HCT116 (cell line): ENCODE results near the gene MRPL20.

Source experiments
- ATF3 ChIP-seq: IDR thresholded peaks from 2 replicates; pipeline ENCODE4 v1.6.1; 2012
- CBX3 ChIP-seq: IDR thresholded peaks from 2 replicates; pipeline ENCODE4 v1.6.1; 2012; ENCODE audit warnings: low read depth
- CTCF ChIP-seq, 3 experiments: fragments of 200-600 bp in 1 of 3; sonication (generic) in 1 of 3; IDR thresholded peaks in 2 of 3; conservative IDR thresholded peaks in 1 of 3; 2 replicates each; pipeline ENCODE4 v1.5.1; 2012 to 2017; ENCODE audit warnings: low read depth in 2 of 3, low read length in 2 of 3, antibody characterized with exemption in 1 of 3, borderline replicate concordance in 1 of 3, control low read depth in 1 of 3, mild to moderate bottlenecking in 1 of 3, mixed read lengths in 1 of 3, mixed run types in 1 of 3, moderate library complexity in 1 of 3; ENCODE audit not compliant: insufficient read depth in 1 of 3
- EGR1 ChIP-seq: IDR thresholded peaks from 2 replicates; pipeline ENCODE4 v1.6.1; 2012; ENCODE audit warnings: low read depth
- ELF1 ChIP-seq: IDR thresholded peaks from 2 replicates; pipeline ENCODE4 v1.6.1; 2012; ENCODE audit warnings: low read depth, borderline replicate concordance
- EZH2 ChIP-seq: fragments of 200-600 bp; sonication (generic); IDR thresholded peaks from 2 replicates; pipeline ENCODE4 v1.6.1; 2017; ENCODE audit warnings: antibody characterized with exemption, mixed run types
- EZH2phosphoT487 ChIP-seq: fragments of 200-600 bp; IDR thresholded peaks from 2 replicates; pipeline ENCODE4 v1.6.1; 2018; ENCODE audit warnings: antibody characterized with exemption, borderline replicate concordance
- FOSL1 ChIP-seq: IDR thresholded peaks from 2 replicates; pipeline ENCODE4 v1.6.1; 2012; ENCODE audit warnings: low read depth
- JUND ChIP-seq: IDR thresholded peaks from 2 replicates; pipeline ENCODE4 v1.6.1; 2012
- POLR2A ChIP-seq: IDR thresholded peaks from 2 replicates; pipeline ENCODE4 v1.7.0; 2011; ENCODE audit warnings: borderline replicate concordance; ENCODE audit not compliant: insufficient read depth, insufficient read length; ENCODE audit errors: extremely low read depth
- POLR2AphosphoS5 ChIP-seq: IDR thresholded peaks from 2 replicates; pipeline ENCODE4 v1.6.1; 2011; ENCODE audit warnings: mild to moderate bottlenecking, low read depth, low read length, moderate library complexity
- RAD21 ChIP-seq: IDR thresholded peaks from 2 replicates; pipeline ENCODE4 v1.6.1; 2012; ENCODE audit warnings: low read depth, mild to moderate bottlenecking
- TCF7L2 ChIP-seq: IDR thresholded peaks from 2 replicates; pipeline ENCODE4 v1.7.0; 2011; ENCODE audit warnings: borderline replicate concordance, inconsistent platforms; ENCODE audit not compliant: insufficient read depth, insufficient read length; ENCODE audit errors: extremely low read depth
- ZNF274 ChIP-seq: fragments of 200-500 bp; sonication (Bioruptor generic); IDR thresholded peaks from 2 replicates; pipeline ENCODE4 v1.6.1; 2014; ENCODE audit warnings: mild to moderate bottlenecking, low read depth, low read length, inconsistent platforms

- TF ChIP-seq ZNF274 (no peak), CTCF (IDR thresholded peaks at IDR 0.05 in 2 of 3, conservative IDR thresholded peaks at IDR 0.05 in 1 of 3; ENCODE audit: borderline replicate concordance in 1 of 3, insufficient read depth in 1 of 3, low read depth in 2 of 3, low read length in 2 of 3) (no peak), JUND (no peak), CBX3 (no peak), POLR2A (no peak), ELF1 (no peak), EZH2 (no peak), FOSL1 (no peak), EZH2phosphoT487 (no peak), EGR1 (no peak), POLR2AphosphoS5 (no peak; the same call in none of the 2 replicates), TCF7L2 (no peak), RAD21 (no peak), ATF3 (no peak)
Observed at GRCh38 chr1:1401457-1402010, 5.6 kb downstream of the MRPL20 start.
